Naive thymus-derived CD8-positive, alpha-beta T cell (primary cell): Measurements from ENCODE around the gene KIF6. TPM values are rescaled to one million over a fixed set of nuclear protein-coding genes. Genes with fewer than 3 reads are reported as not detected.
"Not testable (repeated sequence)": the region's sequence is repeated elsewhere in the genome, so short reads cannot be mapped to it uniquely, and the experiment has no call there.

ENCODE experiments used
- ATAC-seq, 2 donors: fragments of 150-1000 bp; cut with Tn5 transposase in 1 of 2; sonication (Bioruptor Pico), chemical (Tn5 transposase) in 1 of 2; 1 replicate in 1 of 2; 2 replicates in 1 of 2; pipeline ENCODE4 v1.10.0; 2021; ENCODE audit warnings: mild to moderate bottlenecking in 2 of 2, moderate library complexity in 2 of 2
- POLR2A ChIA-PET: fragments of 350-600 bp; sonication (Branson Sonifier 250); formaldehyde crosslinking; loops from one replicate; lab custom pipeline; 2021; ENCODE audit warnings: antibody characterized with exemption; lab: Charles Lee
- DNase-seq, 10 donors: peaks; one replicate each; pipeline versions ENCODE4 v3.0.0 to v3.0.0-alpha.2; 2020 to 2022
- H3K27ac Mint-ChIP-seq, 10 donors: one replicate each; pipeline ENCODE4 v1.8.0; 2020 to 2022; ENCODE audit warnings: mild to moderate bottlenecking in 10 of 10, mixed read lengths in 10 of 10, moderate library complexity in 4 of 10, inconsistent platforms in 1 of 10
- H3K27me3 Mint-ChIP-seq, 5 donors: one replicate each; pipeline ENCODE4 v1.8.0; 2021 to 2022; ENCODE audit warnings: mixed read lengths in 5 of 5
- H3K36me3 Mint-ChIP-seq, 3 donors: one replicate each; pipeline ENCODE4 v1.8.0; 2020 to 2022; ENCODE audit warnings: mixed read lengths in 3 of 3, mild to moderate bottlenecking in 2 of 3, inconsistent platforms in 1 of 3
- H3K4me1 Mint-ChIP-seq, 4 donors: one replicate each; pipeline ENCODE4 v1.8.0; 2021 to 2022; ENCODE audit warnings: mixed read lengths in 4 of 4
- H3K4me3 Mint-ChIP-seq, 10 donors: one replicate each; pipeline ENCODE4 v1.8.0; 2020 to 2022; ENCODE audit warnings: mild to moderate bottlenecking in 10 of 10, mixed read lengths in 10 of 10, moderate library complexity in 6 of 10, inconsistent platforms in 1 of 10
- H3K9me3 Mint-ChIP-seq, 9 donors: one replicate each; pipeline ENCODE4 v1.8.0; 2020 to 2022; ENCODE audit warnings: mixed read lengths in 9 of 9, mild to moderate bottlenecking in 3 of 9, inconsistent platforms in 1 of 9, moderate library complexity in 1 of 9
- polyA plus RNA-seq, 3 donors: library from polyadenylated mRNA; unstranded; fragments of 300-500 nt; fragmentation: Illumina TruSeq; gene quantifications; one replicate each; pipeline ENCODE4 v1.2.3, GENCODE V29; 2021
- total RNA-seq, 8 experiments: library from RNA in 2 of 8; stranded (reverse) in 2 of 8; gene quantifications; one replicate each; pipeline ENCODE4 v1.2.3 and lab custom pipeline; 2021 to 2026

KIF6 gene
- total and polyA plus RNA-seq, 5 experiments from 2014 or later, result 0.39 TPM; not detected in 4

- Mint-ChIP-seq H3K27me3 (no peaks in the 10 kb centered on the region), H3K27ac (peak overlapping the region in 2 of 10 donors; percentile 54 to 60), H3K4me1 (peaks cover 3 to 10% (median 4%) of the 10 kb centered on the region in 4 donors), H3K36me3 (no peaks in the 10 kb centered on the region), H3K9me3 (peaks cover 0 to 1% (median 0%) of the 10 kb centered on the region in 9 donors), H3K4me3 (peak overlapping the region; percentile 48 to 83 (median 64))
- peak; percentile 98 to 100 for ATAC-seq
- DNase-seq, result peak; percentile 63 to 91 (median 80)
- POLR2A ChIA-PET, result interaction anchor here (0.7 to 1.4 kb wide), 2 partner anchors 137 to 430 kb away, joined by 4 to 5 read pairs; no protein-coding TSS in a partner anchor
Measured at GRCh38 chr6:39302669-39303424, 422.4 kb downstream of the KIF6 start.

DNA sequence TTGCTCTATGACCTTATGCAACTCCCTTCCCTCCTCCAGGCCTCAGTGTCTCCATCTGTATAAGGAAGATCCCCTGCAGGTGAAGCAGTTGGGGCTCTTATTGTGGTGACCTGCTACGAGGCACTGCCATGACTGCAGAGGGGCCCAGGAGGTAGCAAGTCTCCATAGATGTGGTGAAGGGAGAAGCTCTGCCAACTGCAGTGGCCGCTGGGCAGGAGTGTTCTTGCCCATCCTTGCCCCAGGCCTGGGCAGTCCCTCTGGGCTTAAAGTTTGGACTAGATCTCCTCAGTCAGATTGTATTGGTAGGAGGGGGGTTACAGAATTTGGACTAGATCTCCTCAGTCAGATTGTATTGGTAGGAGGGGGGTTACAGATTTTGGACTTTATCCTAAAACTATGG is 423.2 kb downstream of the KIF6 start:
- Mint-ChIP-seq H3K4me3 (peak overlapping the region in 1 of 10 donors; percentile 50), H3K27me3 (no peaks in the 10 kb centered on the region), H3K27ac (no peak overlapping the region), H3K9me3 (peaks cover 0 to 1% (median 0%) of the 10 kb centered on the region in 9 donors), H3K4me1 (peaks cover 3 to 10% (median 4%) of the 10 kb centered on the region in 4 donors), H3K36me3 (no peaks in the 10 kb centered on the region)
- POLR2A ChIA-PET, result no interaction called here
- no peak for DNase-seq
- no peak for ATAC-seq

DNA sequence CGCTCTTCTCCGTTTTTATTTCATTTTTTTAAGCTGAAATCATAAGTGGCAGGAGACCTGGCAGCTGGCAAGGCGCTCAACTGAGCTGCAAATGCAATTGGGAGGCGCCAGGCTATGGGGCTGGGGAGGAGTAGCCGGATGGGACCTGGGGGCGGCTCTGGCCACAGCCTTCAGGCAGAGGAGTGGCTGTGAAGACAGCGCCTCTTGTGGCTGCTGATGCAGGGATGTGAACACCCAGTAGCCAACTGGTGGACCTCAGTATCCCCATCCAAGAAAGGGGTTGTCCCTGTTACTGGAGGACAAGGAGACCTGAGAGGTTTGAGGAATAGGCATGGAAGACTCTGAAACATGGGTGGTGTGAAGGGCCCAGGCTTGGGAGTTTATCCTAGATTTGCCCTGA is 423.6 kb downstream of the KIF6 start:
- Mint-ChIP-seq H3K27ac (no peak overlapping the region), H3K4me3 (no peak overlapping the region), H3K36me3 (no peaks in the 10 kb centered on the region), H3K4me1 (peaks cover 3 to 10% (median 4%) of the 10 kb centered on the region in 4 donors), H3K9me3 (peaks cover 0 to 1% (median 0%) of the 10 kb centered on the region in 9 donors), H3K27me3 (no peaks in the 10 kb centered on the region)
- ATAC-seq (no peak), DNase-seq (no peak)
- POLR2A ChIA-PET, result no interaction called here

DNA sequence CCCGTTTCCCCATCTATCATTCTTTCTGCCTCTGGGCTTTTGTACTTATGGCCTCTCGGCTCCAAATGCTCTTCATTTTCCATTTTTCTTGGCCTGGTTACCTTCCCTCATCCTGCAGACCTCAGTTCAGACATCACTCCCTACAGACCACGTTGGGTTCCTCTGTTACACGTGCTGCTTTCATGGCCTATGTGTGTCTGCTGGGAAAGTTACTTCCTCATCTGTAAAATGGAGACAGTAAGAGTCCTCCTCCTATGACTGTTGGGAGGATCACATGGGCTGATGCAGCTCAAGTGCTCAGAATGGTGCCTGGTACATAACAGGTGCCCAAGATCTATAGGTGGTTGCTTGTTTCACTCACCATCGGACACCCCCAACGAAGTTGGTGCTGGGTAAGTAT is 424.5 kb downstream of the KIF6 start:
- Mint-ChIP-seq H3K27ac (no peak overlapping the region), H3K4me1 (peaks cover 3 to 10% (median 4%) of the 10 kb centered on the region in 4 donors), H3K9me3 (peaks cover 0 to 1% (median 0%) of the 10 kb centered on the region in 9 donors), H3K36me3 (no peaks in the 10 kb centered on the region), H3K4me3 (no peak overlapping the region), H3K27me3 (no peaks in the 10 kb centered on the region)
- ATAC-seq, result no peak
- no peak for DNase-seq
- POLR2A ChIA-PET, result no interaction called here

GRCh38 chr6:39298061-39298460 is 427.1 kb downstream of the KIF6 start:
- no peaks in the 10 kb centered on the region for H3K36me3 Mint-ChIP-seq
- no peak overlapping the region for H3K4me3 Mint-ChIP-seq
- H3K9me3 Mint-ChIP-seq, result peaks cover 0 to 1% (median 0%) of the 10 kb centered on the region in 9 donors
- ATAC-seq, result no peak
- H3K4me1 Mint-ChIP-seq, result peaks cover 2 to 10% (median 3%) of the 10 kb centered on the region in 4 donors
- no peaks in the 10 kb centered on the region for H3K27me3 Mint-ChIP-seq
- POLR2A ChIA-PET, result no interaction called here
- H3K27ac Mint-ChIP-seq, result no peak overlapping the region
- no peak for DNase-seq

GRCh38 chr6:39296745-39297640 is 428.2 kb downstream of the KIF6 start:
- Mint-ChIP-seq H3K27me3 (peaks cover 0 to 4% (median 0%) of the 10 kb centered on the region in 5 donors), H3K4me1 (no peaks in the 10 kb centered on the region), H3K9me3 (peaks cover 0 to 1% (median 0%) of the 10 kb centered on the region in 9 donors), H3K36me3 (no peaks in the 10 kb centered on the region), H3K27ac (no peak overlapping the region), H3K4me3 (no peak overlapping the region)
- ATAC-seq (no peak), DNase-seq (no peak)
- POLR2A ChIA-PET, result no interaction called here

DNA sequence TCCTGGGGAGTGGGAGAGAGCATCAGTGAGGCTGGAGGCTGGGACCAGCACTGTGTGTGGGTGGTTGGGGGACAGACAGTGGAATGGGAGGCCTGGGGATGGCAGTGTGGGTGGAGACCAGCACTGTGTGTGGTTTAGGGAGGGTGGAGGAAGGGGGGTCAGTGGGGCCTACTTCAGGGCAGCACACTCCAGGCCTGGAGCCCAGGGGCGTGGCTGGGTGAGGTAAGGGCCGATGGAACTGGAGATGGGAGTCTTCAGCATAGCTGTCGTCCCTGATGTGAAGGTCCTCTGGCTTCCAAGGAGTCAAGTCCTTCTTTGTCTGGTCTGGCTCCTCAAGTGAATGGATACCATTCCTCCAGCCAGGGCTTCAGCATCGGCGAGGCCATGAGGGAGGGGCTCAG is 429.6 kb downstream of the KIF6 start:
- DNase-seq, result no peak
- Mint-ChIP-seq H3K9me3 (peaks cover 0 to 1% (median 0%) of the 10 kb centered on the region in 9 donors), H3K4me3 (no peak overlapping the region), H3K27ac (peak overlapping the region in 1 of 10 donors; percentile 9), H3K27me3 (peaks cover 0 to 4% (median 0%) of the 10 kb centered on the region in 5 donors), H3K36me3 (no peaks in the 10 kb centered on the region), H3K4me1 (no peaks in the 10 kb centered on the region)
- POLR2A ChIA-PET, result no interaction called here
- no peak for ATAC-seq

DNA sequence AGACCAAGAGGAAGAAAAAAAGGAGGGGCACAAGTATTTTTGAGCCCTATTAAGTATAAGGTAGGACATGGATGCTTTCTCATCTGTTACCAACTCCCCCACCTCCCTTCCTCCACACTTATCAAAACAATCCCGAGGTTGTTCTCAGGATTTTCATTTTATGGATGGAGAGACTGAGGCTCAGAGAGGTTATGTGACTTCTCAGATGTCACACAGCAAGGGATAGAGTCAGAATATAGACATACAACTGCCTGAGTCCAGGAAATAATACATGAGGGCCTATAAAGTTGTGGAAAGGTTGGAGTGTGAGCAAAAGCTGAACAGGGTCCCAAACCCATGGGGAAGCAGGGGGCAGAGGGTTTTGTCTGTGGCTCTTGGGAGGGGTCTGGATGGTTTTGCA is 430.3 kb downstream of the KIF6 start:
- Mint-ChIP-seq H3K27me3 (peaks cover 0 to 4% (median 0%) of the 10 kb centered on the region in 5 donors), H3K4me1 (no peaks in the 10 kb centered on the region), H3K4me3 (no peak overlapping the region), H3K9me3 (no peaks in the 10 kb centered on the region), H3K36me3 (no peaks in the 10 kb centered on the region), H3K27ac (peak overlapping the region in 1 of 10 donors; percentile 6)
- DNase-seq (no peak), ATAC-seq (no peak)
- POLR2A ChIA-PET, result no interaction called here

GRCh38 chr6:39294133-39294532 is 431.1 kb downstream of the KIF6 start:
- Mint-ChIP-seq H3K4me3 (no peak overlapping the region), H3K36me3 (no peaks in the 10 kb centered on the region), H3K27ac (peak overlapping the region in 1 of 10 donors; percentile 27), H3K9me3 (no peaks in the 10 kb centered on the region), H3K4me1 (no peaks in the 10 kb centered on the region), H3K27me3 (peaks cover 0 to 4% (median 2%) of the 10 kb centered on the region in 5 donors)
- ATAC-seq (no peak), DNase-seq (no peak)
- POLR2A ChIA-PET, result no interaction called here

- POLR2A ChIA-PET, result no interaction called here
- DNase-seq, result no peak
- Mint-ChIP-seq H3K27ac (no peak overlapping the region), H3K4me3 (no peak overlapping the region), H3K27me3 (peaks cover 0 to 6% (median 3%) of the 10 kb centered on the region in 5 donors), H3K4me1 (peaks cover 0 to 2% (median 0%) of the 10 kb centered on the region in 4 donors), H3K9me3 (no peaks in the 10 kb centered on the region), H3K36me3 (no peaks in the 10 kb centered on the region)
- ATAC-seq, result no peak
Measured at GRCh38 chr6:39292637-39293036, 432.6 kb downstream of the KIF6 start.

- no peak overlapping the region for H3K4me3 Mint-ChIP-seq
- DNase-seq, result no peak
- H3K9me3 Mint-ChIP-seq, result no peaks in the 10 kb centered on the region
- no peak overlapping the region for H3K27ac Mint-ChIP-seq
- H3K4me1 Mint-ChIP-seq, result peaks cover 0 to 2% (median 0%) of the 10 kb centered on the region in 4 donors
- peaks cover 0 to 6% (median 3%) of the 10 kb centered on the region in 5 donors for H3K27me3 Mint-ChIP-seq
- POLR2A ChIA-PET, result no interaction called here
- ATAC-seq, result no peak
- H3K36me3 Mint-ChIP-seq, result no peaks in the 10 kb centered on the region
Measured at GRCh38 chr6:39289490-39289889, 435.7 kb downstream of the KIF6 start.

DNA sequence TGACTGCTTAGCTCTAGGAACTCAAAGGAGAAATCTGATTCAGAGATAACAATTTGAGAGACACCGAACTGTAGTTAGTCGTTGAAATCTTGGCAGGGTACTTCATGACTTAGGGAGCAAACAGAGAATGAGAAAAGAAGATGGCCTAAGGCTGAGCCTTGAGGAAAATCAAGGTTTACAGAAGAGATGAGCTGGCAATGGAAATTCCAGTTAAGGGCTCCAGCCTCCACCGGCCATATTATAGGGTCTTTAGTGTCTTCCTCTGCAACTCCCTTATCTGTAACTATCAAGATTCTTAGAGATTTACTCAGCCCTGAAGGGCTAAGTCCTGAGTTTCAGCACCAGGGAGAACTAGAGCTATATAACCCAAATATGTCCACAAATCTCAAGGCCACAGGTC is 437.6 kb downstream of the KIF6 start:
- Mint-ChIP-seq H3K27me3 (peaks cover 0 to 11% (median 3%) of the 10 kb centered on the region in 5 donors), H3K27ac (no peak overlapping the region), H3K36me3 (no peaks in the 10 kb centered on the region), H3K9me3 (no peaks in the 10 kb centered on the region), H3K4me1 (peaks cover 0 to 4% (median 0%) of the 10 kb centered on the region in 4 donors), H3K4me3 (no peak overlapping the region)
- POLR2A ChIA-PET, result no interaction called here
- DNase-seq (no peak), ATAC-seq (no peak)

DNA sequence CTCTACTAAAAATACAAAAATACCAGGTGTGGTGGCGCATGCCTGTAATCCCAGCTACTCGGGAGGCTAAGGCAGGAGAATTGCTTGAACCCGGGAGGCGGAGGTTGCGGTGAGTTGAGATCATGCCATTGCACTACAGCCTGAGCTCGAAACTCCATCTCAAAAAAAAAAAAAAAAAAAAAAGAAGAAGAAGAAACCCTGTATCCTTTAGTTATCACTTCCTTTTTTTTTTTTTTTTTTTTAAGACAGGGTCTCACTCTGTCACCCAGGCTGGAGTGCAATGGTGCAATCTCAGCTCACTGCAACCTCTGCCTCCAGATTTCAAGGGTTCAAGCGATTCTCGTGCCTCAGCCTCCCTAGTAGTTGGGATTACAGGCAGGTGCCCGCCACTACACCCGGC is 438.6 kb downstream of the KIF6 start:
- H3K9me3 Mint-ChIP-seq, H3K4me1 Mint-ChIP-seq, POLR2A ChIA-PET, ATAC-seq, H3K27me3 Mint-ChIP-seq, H3K4me3 Mint-ChIP-seq, H3K36me3 Mint-ChIP-seq, DNase-seq, H3K27ac Mint-ChIP-seq: not testable (repeated sequence)
